A549 treated with AZD9567 at 1 μM for 4 hours (cell line): ENCODE data around the gene SMYD5. TPM values are rescaled to one million over a fixed set of nuclear protein-coding genes. Genes with fewer than 3 reads are reported as not detected.

Source experiments
- total RNA-seq: library from RNA; stranded (reverse); fragments of 200-300 nt; extraction: Qiagen RNA extraction; gene quantifications from 5 replicates; pipeline ENCODE4 v1.2.3, GENCODE V29; 2022; ENCODE audit not compliant: insufficient read depth

Gene SMYD5
- 44.3 to 52.5 TPM (median 50.0 TPM) in 5 replicates for total RNA-seq

GRCh38 chr2:73214120-73215035 is at the start of gene SMYD5:
Gene SMYD5 (plus strand): TSS chr2:73214245. CDS start chr2:73214267, 22 bp downstream.

GRCh38 chr2:73202156-73203054 is 11.6 kb upstream of the SMYD5 start, which contains the start of gene NOTO:
Gene NOTO (plus strand): TSS chr2:73202574. CDS start chr2:73202667, 93 bp downstream.

GRCh38 chr2:73233154-73233931 is 19.3 kb downstream of the SMYD5 start, which contains the start of gene PRADC1:
Gene PRADC1 (minus strand): TSS chr2:73233239. CDS start chr2:73233160, 79 bp downstream.

GRCh38 chr2:73233932-73234832 is 20.1 kb downstream of the SMYD5 start, which contains the start of gene CCT7:
Gene CCT7 (plus strand): TSS chr2:73234308. CDS start chr2:73234379, 71 bp downstream.

Other genes with a start within 250 kb of the SMYD5 start
- 8.0 to 14.7 TPM (median 14.0 TPM) in 5 replicates for gene SFXN5, start 142.5 kb upstream of the SMYD5 start, total RNA-seq
- gene RAB11FIP5, start 101.3 kb upstream of the SMYD5 start, total RNA-seq = 27.9 to 33.9 TPM (median 32.6 TPM) in 5 replicates
- gene NOTO, start 11.7 kb upstream of the SMYD5 start, total RNA-seq = 0.02 to 0.05 TPM in 2 of 5 replicates, not detected in the others
- gene PRADC1, start 19.0 kb downstream of the SMYD5 start, total RNA-seq = 15.7 to 27.3 TPM (median 26.9 TPM) in 5 replicates
- 548 to 986 TPM (median 590 TPM) in 5 replicates for gene CCT7, start 20.1 kb downstream of the SMYD5 start, total RNA-seq
- 3.5 to 5.5 TPM (median 4.8 TPM) in 5 replicates for gene FBXO41, start 70.2 kb downstream of the SMYD5 start, total RNA-seq
- 0.20 to 0.40 TPM (median 0.33 TPM) in 4 of 5 replicates, not detected in the other for gene EGR4, start 79.3 kb downstream of the SMYD5 start, total RNA-seq
- gene ALMS1, start 171.6 kb downstream of the SMYD5 start, total RNA-seq = 9.1 to 16.7 TPM (median 9.2 TPM) in 5 replicates